ENCODE data around the gene NLGN4Y.
"Not testable (repeated sequence)": the region's sequence is repeated elsewhere in the genome, so short reads cannot be mapped to it uniquely, and the experiment has no call there.

Gene NLGN4Y

GRCh38 chrY:14860448-14860847 is 336.1 kb downstream of the NLGN4Y start:
- no peak for TF ChIP-seq CTCF (IDR thresholded peaks at IDR 0.05; ENCODE audit: insufficient read depth, missing control alignments)
- DNase-seq (ENCODE audit: insufficient read length, low spot score) = no peak
- FAIRE-seq = no peak

- DNase-seq (ENCODE audit: insufficient read length, low spot score); FAIRE-seq: not testable (repeated sequence)
These were observed 336.7 kb downstream of the NLGN4Y start for GRCh38 chrY:14861033-14861432.

GRCh38 chrY:14871971-14872370 is 347.6 kb downstream of the NLGN4Y start:
- no peak for TF ChIP-seq CTCF (IDR thresholded peaks at IDR 0.05; ENCODE audit: insufficient read depth, missing control alignments)
- DNase-seq (ENCODE audit: insufficient read length, low spot score) (no peak), FAIRE-seq (no peak)
